Myometrial cell (primary cell): ENCODE measurements around the gene NEMP1. TPM values are rescaled to one million over a fixed set of nuclear protein-coding genes. Genes with fewer than 3 reads are reported as not detected.

Source experiments
- total RNA-seq: library from RNA; depleted of rRNA; stranded (reverse); fragments of >200 nt; gene quantifications from 2 replicates; pipeline ENCODE4 v1.2.3, GENCODE V29; 2015

NEMP1 gene, protein sequence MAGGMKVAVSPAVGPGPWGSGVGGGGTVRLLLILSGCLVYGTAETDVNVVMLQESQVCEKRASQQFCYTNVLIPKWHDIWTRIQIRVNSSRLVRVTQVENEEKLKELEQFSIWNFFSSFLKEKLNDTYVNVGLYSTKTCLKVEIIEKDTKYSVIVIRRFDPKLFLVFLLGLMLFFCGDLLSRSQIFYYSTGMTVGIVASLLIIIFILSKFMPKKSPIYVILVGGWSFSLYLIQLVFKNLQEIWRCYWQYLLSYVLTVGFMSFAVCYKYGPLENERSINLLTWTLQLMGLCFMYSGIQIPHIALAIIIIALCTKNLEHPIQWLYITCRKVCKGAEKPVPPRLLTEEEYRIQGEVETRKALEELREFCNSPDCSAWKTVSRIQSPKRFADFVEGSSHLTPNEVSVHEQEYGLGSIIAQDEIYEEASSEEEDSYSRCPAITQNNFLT
- 8.9 and 9.0 TPM in 2 replicates for total RNA-seq

DNA sequence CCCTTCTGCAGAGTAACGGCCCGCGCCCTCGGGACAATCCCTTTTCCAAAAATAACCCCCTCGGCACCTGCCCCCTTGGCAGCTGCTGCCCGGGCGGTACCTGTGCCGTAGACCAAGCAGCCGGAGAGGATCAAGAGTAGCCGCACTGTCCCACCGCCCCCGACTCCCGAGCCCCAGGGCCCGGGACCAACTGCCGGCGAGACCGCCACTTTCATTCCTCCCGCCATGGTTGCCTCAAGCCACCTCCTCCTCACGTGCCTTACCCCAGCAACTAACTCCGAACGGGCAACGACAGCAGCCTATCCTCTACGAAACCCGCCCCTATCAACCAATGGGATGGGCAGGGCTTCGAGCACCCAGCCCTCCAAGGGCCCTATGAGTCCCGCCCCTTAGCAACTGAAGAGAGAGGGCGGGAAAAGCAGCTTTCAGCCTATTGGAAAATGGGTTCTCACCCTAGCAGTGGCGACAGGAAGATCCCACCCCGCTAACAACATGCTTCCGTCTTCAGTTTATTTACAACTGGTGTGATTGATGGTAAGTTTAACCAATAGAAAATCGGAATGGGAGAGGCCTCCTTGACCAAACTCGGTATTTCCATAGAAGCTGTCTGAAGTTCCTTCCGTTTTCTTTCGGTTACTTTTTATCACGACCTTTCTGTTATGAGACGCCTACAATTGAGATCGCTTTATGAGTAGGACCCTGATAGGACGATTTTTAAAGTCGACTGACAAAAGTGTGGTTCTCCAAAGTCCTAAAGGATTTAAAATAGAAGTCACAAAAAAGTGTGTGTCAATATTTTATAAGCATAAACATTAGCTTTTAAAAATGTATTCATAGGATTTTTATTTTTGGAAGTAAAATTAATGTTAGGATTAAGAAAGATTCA, at the start of gene NEMP1:
TSS of gene NEMP1 (minus strand) at position 273 of the 886 bp plus-strand sequence. CDS start at position 227, 46 bp downstream.

DNA sequence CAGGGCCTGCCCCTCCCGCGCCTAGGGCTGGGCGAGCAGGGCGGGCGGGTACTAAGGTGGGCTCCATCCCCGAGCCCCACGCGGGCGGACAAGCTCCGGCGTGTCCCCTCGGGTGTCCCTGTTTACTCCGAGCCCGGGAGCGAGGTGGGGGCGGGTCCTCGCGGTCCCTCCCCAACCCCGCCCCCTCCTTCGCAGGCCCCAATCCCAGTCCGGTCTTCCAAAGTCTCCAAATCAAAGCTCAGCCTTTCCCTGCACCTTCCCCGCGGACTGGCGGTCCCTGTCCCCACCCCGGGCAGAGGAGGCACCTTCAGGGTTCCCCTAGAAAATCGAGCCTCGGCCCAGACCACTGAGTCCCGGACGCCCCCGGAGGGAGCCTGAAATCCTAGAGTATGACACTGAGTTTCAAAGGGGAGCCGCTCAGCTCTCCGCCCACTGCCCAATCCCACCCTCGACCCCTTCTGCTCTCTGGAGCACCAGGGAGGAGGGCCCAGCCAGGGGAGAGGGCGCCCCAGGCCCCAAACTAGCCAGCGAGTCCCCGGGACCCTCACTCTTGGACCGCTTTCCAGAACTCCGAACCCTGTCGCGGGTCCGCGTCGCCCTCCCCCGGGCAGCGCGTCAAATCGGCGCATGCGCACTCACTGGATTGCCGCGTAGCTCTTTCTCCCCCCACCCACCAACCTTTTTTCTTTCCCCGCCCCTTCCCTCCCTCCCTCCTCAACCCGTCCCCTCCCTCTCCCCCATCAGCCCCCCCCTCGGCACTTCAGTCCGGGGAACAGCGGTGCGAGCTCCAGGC, 49.3 kb upstream of the NEMP1 start, which contains the start of gene LRP1:
TSS of gene LRP1 (plus strand) at position 758 of the 793 bp plus-strand sequence. CDS start 482 bp downstream, outside the sequence.

DNA sequence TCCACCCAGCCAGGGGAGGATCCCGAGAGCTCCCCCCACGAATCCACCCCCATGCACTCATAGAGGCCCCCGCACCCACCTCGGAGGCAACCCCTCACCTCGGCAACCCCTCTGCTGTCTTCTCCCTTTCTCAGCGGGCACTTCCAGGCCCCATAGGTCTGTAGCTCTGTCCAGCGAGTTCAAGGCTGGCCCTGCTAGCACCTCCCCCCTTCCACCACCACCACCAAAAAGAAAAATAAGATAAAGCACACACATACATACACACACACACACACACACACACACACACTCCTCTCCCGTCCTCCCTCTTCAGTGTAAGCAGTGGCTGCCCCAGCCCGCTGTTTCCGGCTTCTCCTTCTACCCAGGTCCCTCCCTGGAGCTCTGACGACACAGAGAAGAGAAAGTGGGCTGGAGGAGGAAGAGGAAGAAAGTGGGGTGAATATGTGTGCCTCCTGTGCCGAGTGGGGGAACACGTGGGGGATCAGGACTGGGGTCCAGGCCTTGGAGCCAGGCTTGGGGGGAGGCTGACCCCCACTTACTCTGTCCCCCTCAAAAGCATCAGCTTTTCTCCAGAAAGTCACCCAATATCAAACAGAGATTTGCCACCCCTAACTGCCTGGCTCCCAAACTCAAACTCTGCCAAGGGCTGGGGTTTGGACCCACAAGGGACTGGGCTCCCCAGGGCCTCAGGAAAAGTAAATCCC, 32.6 kb upstream of the NEMP1 start, which contains the start of gene STAT6:
TSS of gene STAT6 (minus strand) at position 332 of the 704 bp plus-strand sequence. CDS start 3,084 bp downstream, outside the sequence.

DNA sequence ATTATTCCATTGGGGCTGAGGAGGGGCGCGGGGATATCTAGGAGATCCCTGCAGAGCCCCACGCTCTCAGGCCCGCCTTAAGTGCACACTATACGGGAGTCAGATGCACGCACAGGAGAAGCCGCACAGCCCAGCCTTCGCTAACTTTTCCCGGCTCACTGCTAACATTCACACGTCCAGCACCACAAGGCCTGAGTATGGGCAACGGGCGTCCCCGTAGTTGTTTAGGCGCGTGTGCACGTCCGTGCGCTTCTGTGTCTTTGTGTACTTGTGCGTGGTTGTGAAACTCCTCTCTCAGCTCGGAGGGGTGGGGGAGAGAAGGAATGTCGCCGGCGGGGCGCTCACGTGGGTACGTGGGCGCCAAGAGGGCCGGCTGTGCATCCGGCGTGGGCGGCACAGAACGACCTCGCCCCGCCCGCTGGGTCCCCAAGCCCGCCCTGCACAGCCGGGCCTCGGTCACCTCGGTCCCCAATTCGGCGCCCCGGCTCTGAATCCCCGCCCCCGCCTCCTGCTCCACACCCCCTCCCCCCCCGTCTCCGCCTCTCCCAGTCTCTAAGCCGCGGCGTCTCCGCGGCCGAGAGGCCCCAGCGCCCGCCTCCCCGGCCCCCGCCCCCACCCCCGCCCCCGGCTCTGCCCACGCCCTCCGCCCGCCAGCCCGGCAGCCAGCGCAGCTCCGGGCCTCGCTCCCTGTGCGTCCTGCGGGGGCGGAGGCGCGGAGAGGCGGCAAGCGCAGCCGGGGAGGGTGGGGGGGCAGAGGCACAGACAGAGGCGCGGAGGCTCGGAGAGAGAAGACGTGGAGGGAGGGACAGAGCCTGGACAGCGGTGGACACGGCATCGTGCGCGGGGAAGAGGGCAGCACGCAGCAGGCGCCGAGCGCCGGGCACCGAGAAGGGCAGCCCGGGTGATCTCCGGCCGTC, 10.0 kb upstream of the NEMP1 start, which contains the start of gene NAB2:
TSS of gene NAB2 (plus strand) at position 761 of the 917 bp plus-strand sequence. CDS start 158 bp downstream, outside the sequence.

DNA sequence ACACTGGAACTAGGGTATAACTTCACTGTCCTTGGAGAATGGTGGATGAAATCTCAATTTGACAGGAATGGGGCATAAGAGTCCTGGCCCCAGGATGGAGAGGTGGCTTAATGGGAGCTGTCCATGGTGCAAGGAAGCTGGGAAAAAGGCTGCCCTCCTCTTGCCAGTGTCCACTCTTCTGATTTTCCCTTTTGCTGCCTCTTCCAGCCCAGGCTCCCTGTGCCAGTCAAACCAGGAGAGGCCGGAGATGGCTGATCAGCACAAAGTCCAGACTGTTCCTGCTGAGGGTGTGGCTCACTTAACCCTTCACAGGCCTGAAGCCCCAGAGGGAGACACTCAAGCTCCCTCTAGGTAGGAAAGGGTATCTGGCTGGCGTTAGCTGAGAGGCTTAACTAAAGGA, 28.7 kb downstream of the NEMP1 start, which contains the start of gene MYO1A:
TSS of gene MYO1A (minus strand) at position 240 of the 400 bp plus-strand sequence. CDS start 1,806 bp downstream, outside the sequence.

DNA sequence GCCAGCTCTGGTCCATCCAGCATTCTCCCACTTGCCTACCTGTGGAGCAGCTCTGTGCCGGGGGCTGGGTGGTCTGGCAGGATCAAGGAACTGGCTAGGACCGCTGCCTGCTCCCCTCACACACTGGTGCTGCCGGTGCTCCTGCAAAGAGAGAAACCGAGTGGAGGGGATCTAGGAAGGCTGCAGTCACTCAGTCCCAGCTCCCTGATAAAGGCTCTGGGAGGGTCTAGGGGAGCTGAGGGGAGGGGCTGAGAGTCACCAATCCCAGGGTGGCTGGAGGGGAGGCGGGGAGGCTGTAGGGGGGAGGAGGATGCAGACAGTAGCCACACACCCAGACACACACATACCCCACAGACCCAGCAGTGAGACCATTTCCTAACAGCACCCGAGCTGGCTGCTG, 62.2 kb downstream of the NEMP1 start, which contains the start of gene TAC3:
TSS of gene TAC3 (minus strand) at position 182 of the 400 bp plus-strand sequence. CDS start 732 bp downstream, outside the sequence.

DNA sequence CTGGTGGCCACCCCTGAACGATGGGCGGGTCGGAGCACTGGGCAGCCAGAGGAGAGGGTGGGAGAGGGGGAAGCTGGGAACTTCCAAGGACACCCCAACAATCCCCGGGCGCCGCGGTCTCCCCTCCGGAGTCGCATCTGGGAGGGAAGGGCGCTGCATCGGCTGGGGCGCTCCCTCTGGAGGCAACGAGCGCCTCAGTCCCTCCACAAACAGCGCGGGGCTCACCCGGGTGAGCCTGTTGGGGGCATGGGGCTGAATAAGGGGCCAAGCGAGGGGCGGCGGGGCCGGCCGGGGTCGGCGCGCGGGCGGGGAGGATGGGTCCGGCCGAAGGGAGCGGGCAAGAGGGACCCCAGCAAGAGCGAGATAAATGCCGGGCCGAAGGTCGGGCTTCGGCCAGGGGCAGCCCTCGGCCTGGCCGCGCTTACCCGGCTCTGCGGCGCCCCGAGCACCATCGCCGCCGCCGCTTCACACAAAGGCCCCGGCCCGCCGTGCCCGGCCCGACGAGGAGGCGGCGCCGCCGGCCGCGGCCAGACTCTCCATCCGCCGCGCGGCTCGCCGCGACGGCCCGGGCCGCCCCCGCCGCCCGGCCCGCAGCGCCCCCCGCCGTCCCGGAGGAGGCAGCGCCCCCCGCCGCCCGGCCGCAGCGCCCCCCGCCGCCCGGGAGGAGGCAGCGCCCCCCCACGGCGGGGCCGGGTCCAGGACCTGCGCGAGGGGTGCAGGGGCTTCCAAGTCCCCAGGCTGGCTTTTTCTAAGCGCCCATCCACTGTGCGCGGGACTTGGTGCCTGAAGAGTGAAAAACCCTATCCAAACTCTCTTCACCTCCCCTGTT, 72.4 kb downstream of the NEMP1 start, which contains the start of gene ZBTB39:
TSS of gene ZBTB39 (minus strand) at position 567 of the 829 bp plus-strand sequence. CDS start 1,629 bp downstream, outside the sequence.

Other genes with a start within 250 kb of the NEMP1 start
- gene SDR9C7, start 144.4 kb downstream of the NEMP1 start, total RNA-seq, result not detected in 2 replicates
- 0.18 TPM in 1 of 2 replicates, not detected in the other for gene RDH16, start 121.2 kb downstream of the NEMP1 start, total RNA-seq
- gene ZBTB39, start 72.2 kb downstream of the NEMP1 start, total RNA-seq, result 2.3 and 2.7 TPM in 2 replicates
- not detected in 2 replicates for gene TAC3, start 62.3 kb downstream of the NEMP1 start, total RNA-seq
- gene MYO1A, start 28.7 kb downstream of the NEMP1 start, total RNA-seq, result not detected in 2 replicates
- 62.0 and 84.5 TPM in 2 replicates for gene NAB2, start 10.3 kb upstream of the NEMP1 start, total RNA-seq
- gene STAT6, start 32.6 kb upstream of the NEMP1 start, total RNA-seq, result 88.5 and 91.3 TPM in 2 replicates
- gene LRP1, start 49.7 kb upstream of the NEMP1 start, total RNA-seq, result 46.1 and 51.4 TPM in 2 replicates
- not detected in 2 replicates for gene LRP1-AS, start 68.8 kb upstream of the NEMP1 start, total RNA-seq
- gene NXPH4, start 138.0 kb upstream of the NEMP1 start, total RNA-seq, result 0.71 and 1.2 TPM in 2 replicates
- gene SHMT2, start 150.9 kb upstream of the NEMP1 start, total RNA-seq, result 297 and 311 TPM in 2 replicates
- 0.18 TPM in 1 of 2 replicates, not detected in the other for gene STAC3, start 172.4 kb upstream of the NEMP1 start, total RNA-seq